NCI-H510A treated with DMSO at 0.1 percent for 48 hours (cell line): Measurements from ENCODE around the gene CDK6.

ENCODE experiments used
- DNase-seq: peaks from one replicate; lab custom pipeline; 2025; lab: John Stamatoyannopoulos, UW

The CDK6 gene

GRCh38 chr7:92680442-92680841 lies 155.9 kb downstream of the CDK6 start:
- DNase-seq, result no peak

GRCh38 chr7:92678291-92678920 lies 158.0 kb downstream of the CDK6 start:
- DNase-seq, result peak; percentile 61

GRCh38 chr7:92674379-92674778 lies 162.0 kb downstream of the CDK6 start:
- DNase-seq, result peak; percentile 78

- DNase-seq, result no peak
Measured at GRCh38 chr7:92671505-92672169, 164.7 kb downstream of the CDK6 start.

- no peak for DNase-seq
Measured at GRCh38 chr7:92670204-92670851, 166.0 kb downstream of the CDK6 start.

GRCh38 chr7:92669616-92670165 lies 166.7 kb downstream of the CDK6 start:
- no peak for DNase-seq

GRCh38 chr7:92668564-92668963 lies 167.8 kb downstream of the CDK6 start:
- no peak for DNase-seq

- no peak for DNase-seq
Measured at GRCh38 chr7:92667816-92668535, 168.4 kb downstream of the CDK6 start.

GRCh38 chr7:92665926-92666325 lies 170.4 kb downstream of the CDK6 start:
- DNase-seq, result no peak

GRCh38 chr7:92661651-92662050 lies 174.7 kb downstream of the CDK6 start:
- DNase-seq, result no peak

- no peak for DNase-seq
Measured at GRCh38 chr7:92658671-92659070, 177.7 kb downstream of the CDK6 start.

- DNase-seq, result no peak
Measured at GRCh38 chr7:92657391-92657790, 179.0 kb downstream of the CDK6 start.

GRCh38 chr7:92656121-92656520 lies 180.3 kb downstream of the CDK6 start:
- no peak for DNase-seq

- no peak for DNase-seq
Measured at GRCh38 chr7:92655346-92655884, 181.0 kb downstream of the CDK6 start.

- DNase-seq, result no peak
Measured at GRCh38 chr7:92653136-92653535, 183.2 kb downstream of the CDK6 start.

- DNase-seq, result no peak
Measured at GRCh38 chr7:92652536-92652935, 183.8 kb downstream of the CDK6 start.

- DNase-seq, result no peak
Measured at GRCh38 chr7:92650391-92650790, 186.0 kb downstream of the CDK6 start.

GRCh38 chr7:92648067-92648466 lies 188.3 kb downstream of the CDK6 start:
- DNase-seq, result no peak

GRCh38 chr7:92647652-92648051 lies 188.7 kb downstream of the CDK6 start:
- DNase-seq, result no peak

- no peak for DNase-seq
Measured at GRCh38 chr7:92647011-92647625, 189.3 kb downstream of the CDK6 start.
